Mucosa of stomach (tissue), 1 donor: ENCODE results near the gene KPNA1.
A peak's percentile ranks its signal among the peaks of the same experiment; 100 is the strongest.
"Not testable (repeated sequence)": the region's sequence is repeated elsewhere in the genome, so short reads cannot be mapped to it uniquely, and the experiment has no call there.

Source experiments
- H3K27me3 ChIP-seq: one replicate; pipeline ENCODE4 v1.7.0; 2013; ENCODE audit warnings: mild to moderate bottlenecking, low read length; ENCODE audit not compliant: control insufficient read depth, insufficient read depth
- H3K36me3 ChIP-seq: one replicate; pipeline ENCODE4 v1.7.0; 2013; ENCODE audit warnings: low read length; ENCODE audit not compliant: control insufficient read depth, insufficient read depth
- H3K4me1 ChIP-seq: one replicate; pipeline ENCODE4 v1.7.0; 2013; ENCODE audit warnings: mild to moderate bottlenecking, low read length; ENCODE audit not compliant: control insufficient read depth, insufficient read depth
- H3K4me3 ChIP-seq: one replicate; pipeline ENCODE4 v1.7.0; 2013; ENCODE audit warnings: low read length
- H3K9ac ChIP-seq: one replicate; pipeline ENCODE4 v1.7.0; 2013; ENCODE audit warnings: mild to moderate bottlenecking, low read length, moderate library complexity
- H3K9me3 ChIP-seq: one replicate; pipeline ENCODE4 v1.7.0; 2013; ENCODE audit warnings: mild to moderate bottlenecking, low read length, moderate library complexity; ENCODE audit not compliant: control insufficient read depth
- donor health status: Pancreatic carcinoma.

Gene KPNA1

DNA sequence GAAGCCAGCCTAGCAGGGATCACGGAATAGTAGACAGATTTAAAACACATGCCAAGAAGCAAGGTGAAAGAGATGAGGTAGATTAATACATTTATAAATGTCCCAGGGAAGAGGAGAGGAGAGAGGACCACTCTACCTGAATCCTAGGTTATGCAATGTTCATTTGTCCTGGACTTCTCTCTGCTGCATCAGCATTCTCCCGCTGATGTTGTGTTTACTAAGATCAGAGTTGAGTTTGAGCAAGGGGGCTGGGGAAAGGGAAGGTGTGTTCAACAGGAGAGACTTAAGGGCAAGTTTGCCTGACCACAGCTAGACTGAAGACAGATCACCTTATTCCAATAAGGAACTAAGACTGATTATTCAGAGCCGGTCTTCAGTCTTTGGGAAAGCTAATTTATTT is 1.1 kb upstream of the KPNA1 start:
- H3K36me3 ChIP-seq = no peaks in the 10 kb centered on the region
- no peaks in the 10 kb centered on the region for H3K27me3 ChIP-seq
- no peak overlapping the region for H3K4me3 ChIP-seq

GRCh38 chr3:122515020-122515468 is 305 bp upstream of the KPNA1 start:
- Histone ChIP-seq H3K9me3 (no peaks in the 10 kb centered on the region), H3K27me3 (no peaks in the 10 kb centered on the region), H3K4me1 (peaks cover 9% of the 10 kb centered on the region), H3K9ac (peak overlapping the region; percentile 74), H3K4me3 (peak overlapping the region; percentile 20), H3K36me3 (no peaks in the 10 kb centered on the region)

More for the DNA sequence above, 1.1 kb upstream of the KPNA1 start:
- H3K9me3 ChIP-seq = no peaks in the 10 kb centered on the region
- no peak overlapping the region for H3K9ac ChIP-seq
- peaks cover 7% of the 10 kb centered on the region for H3K4me1 ChIP-seq

- no peaks in the 10 kb centered on the region for H3K27me3 ChIP-seq
- peak overlapping the region; percentile 32 for H3K4me3 ChIP-seq
- H3K9me3 ChIP-seq = no peaks in the 10 kb centered on the region
- peak overlapping the region; percentile 74 for H3K9ac ChIP-seq
- H3K36me3 ChIP-seq = no peaks in the 10 kb centered on the region
- peaks cover 9% of the 10 kb centered on the region for H3K4me1 ChIP-seq
Observed at GRCh38 chr3:122513386-122514122, 1.2 kb downstream of the KPNA1 start.

GRCh38 chr3:122512284-122512683 is 2.5 kb downstream of the KPNA1 start:
- H3K4me1 ChIP-seq = peaks cover 9% of the 10 kb centered on the region
- H3K4me3 ChIP-seq = no peak overlapping the region

DNA sequence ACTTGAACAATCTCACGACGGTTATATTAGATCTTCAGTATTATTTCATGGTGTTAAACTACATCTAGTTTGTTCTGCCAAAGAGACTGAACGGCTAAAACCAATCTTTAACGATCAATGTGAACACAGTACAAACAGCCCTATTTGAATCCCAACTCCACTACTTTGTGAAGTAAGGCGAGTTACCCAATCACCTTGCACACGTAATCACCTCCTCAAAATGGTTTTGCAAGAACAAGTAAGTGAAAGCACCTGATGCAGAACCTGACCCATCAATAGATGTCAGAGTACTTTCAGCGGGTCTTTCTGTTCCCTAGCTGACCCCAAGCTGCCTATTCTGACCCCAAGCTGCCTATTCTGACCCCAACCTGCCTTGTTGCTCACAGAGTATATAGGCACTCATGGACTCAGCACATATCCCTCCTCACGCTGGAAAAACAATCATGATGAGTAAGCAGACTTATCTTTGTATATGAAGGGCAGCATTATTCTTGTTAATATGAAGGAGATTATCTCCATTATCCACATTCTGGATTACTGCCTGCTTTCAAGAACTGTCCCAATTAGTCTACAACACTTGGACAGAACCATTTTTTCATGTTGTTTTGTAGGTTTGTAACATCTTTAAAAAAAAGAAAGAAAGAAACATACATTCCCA is 3.7 kb downstream of the KPNA1 start:
- Histone ChIP-seq H3K4me1 (peaks cover 9% of the 10 kb centered on the region), H3K9me3 (no peaks in the 10 kb centered on the region), H3K36me3 (no peaks in the 10 kb centered on the region), H3K27me3 (no peaks in the 10 kb centered on the region), H3K9ac (no peak overlapping the region), H3K4me3 (no peak overlapping the region)

More at GRCh38 chr3:122512284-122512683, 2.5 kb downstream of the KPNA1 start:
- Histone ChIP-seq H3K36me3 (no peaks in the 10 kb centered on the region), H3K27me3 (no peaks in the 10 kb centered on the region), H3K9ac (no peak overlapping the region), H3K9me3 (no peaks in the 10 kb centered on the region)

GRCh38 chr3:122508944-122509343 is 5.8 kb downstream of the KPNA1 start:
- H3K36me3 ChIP-seq, H3K9me3 ChIP-seq, H3K9ac ChIP-seq, H3K27me3 ChIP-seq, H3K4me1 ChIP-seq, H3K4me3 ChIP-seq: not testable (repeated sequence)

DNA sequence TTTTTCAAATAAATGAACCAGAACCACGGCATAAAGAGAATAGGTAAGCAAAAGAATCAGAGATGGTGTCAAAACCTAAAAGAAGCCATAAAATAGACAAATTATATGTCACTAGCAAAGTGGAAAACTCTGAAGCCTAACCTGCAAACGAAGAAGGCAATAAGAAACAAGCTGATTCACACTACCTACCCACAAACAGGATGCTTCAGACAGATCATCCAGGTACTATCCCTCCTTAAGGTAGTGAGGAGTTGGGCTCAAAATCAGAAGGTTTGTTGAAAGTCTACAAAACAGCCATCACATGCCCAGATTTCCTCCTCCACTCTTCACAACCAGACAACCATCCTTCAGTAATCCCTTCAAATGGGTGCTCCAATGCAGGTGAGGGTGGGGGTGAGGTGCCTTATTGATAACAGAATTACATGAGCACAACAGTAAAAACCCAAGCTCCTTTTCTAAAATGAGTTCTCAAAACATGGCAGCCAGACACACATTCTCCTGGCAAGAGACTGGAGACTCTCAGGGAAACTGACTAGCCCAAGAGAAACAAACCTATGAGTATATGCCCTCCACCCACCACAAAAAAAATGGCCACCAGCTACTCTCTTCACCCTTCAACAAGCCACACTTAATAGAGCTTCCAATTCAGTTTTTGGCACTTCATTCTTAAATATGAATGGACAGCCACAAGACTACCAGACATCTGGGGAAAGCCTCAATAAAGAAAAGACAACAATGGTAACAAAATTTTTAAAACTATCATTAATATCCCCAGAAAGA is 6.4 kb downstream of the KPNA1 start:
- Histone ChIP-seq H3K36me3 (no peaks in the 10 kb centered on the region), H3K27me3 (no peaks in the 10 kb centered on the region), H3K4me3 (no peak overlapping the region), H3K4me1 (peaks cover 5% of the 10 kb centered on the region), H3K9ac (no peak overlapping the region), H3K9me3 (no peaks in the 10 kb centered on the region)

DNA sequence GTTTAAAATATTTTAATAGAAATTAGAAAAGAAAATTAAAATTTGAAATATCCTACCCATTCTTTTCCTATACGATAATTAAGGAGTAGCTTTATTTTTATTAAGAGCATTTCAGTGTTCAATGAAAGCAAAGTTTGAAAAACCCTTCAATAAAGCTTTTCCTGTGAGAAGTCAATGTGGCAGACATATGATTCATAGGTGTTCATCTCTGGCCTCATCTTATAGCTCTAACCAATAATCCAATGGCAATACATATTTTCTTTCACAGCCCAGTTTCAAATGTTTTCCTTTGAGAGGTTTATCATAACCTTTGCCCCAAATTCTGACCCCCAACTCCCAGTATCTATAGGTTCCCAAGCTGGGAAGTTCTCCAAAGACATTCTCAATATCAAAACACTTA is 8.3 kb downstream of the KPNA1 start:
- Histone ChIP-seq H3K36me3 (no peaks in the 10 kb centered on the region), H3K4me3 (no peak overlapping the region), H3K9ac (no peak overlapping the region), H3K9me3 (no peaks in the 10 kb centered on the region), H3K4me1 (peaks cover 19% of the 10 kb centered on the region), H3K27me3 (no peaks in the 10 kb centered on the region)

GRCh38 chr3:122505676-122506075 is 9.1 kb downstream of the KPNA1 start:
- Histone ChIP-seq H3K4me3 (no peak overlapping the region), H3K36me3 (no peaks in the 10 kb centered on the region), H3K9me3 (no peaks in the 10 kb centered on the region), H3K4me1 (peaks cover 15% of the 10 kb centered on the region), H3K27me3 (no peaks in the 10 kb centered on the region), H3K9ac (no peak overlapping the region)

DNA sequence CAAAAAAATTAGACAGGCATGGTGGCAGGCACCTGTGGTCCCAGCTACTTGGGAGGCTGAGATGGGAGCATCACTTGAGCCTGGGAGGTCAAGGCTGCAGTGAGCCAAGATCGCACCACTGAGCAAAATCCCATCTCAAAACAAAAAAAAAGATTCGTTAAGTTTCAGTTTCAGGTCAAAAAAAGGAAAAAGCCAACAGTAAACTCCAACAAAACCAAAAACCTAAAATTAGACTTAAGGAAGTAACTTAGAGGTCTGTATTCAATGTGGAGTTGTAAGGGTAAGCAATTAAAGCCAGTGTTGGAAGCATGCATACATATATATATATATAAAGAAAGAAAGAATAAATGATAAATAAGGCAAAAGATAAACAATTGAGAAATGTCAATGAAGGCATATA is 11.8 kb downstream of the KPNA1 start:
- Histone ChIP-seq H3K4me3 (no peak overlapping the region), H3K27me3 (no peaks in the 10 kb centered on the region), H3K4me1 (peaks cover 15% of the 10 kb centered on the region), H3K9ac (no peak overlapping the region), H3K9me3 (no peaks in the 10 kb centered on the region), H3K36me3 (no peaks in the 10 kb centered on the region)

DNA sequence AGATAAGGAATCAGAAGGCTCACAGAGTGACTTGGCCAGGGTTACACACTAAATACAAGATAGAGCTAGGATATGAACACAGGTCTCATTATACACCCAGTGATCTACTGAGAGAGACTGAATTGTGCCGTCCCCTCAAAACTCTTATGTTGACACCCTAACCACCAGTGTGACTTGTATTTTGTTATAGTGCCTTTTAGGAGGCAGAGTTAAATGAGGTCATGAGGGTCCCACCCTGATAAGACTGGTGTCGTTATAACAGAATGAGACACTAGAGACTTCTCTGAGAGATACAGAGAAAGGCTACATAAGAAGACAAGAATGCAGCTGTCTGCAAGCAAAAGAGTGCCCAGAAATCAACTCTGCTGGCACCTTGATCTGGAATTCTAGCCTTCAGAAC is 12.6 kb downstream of the KPNA1 start:
- H3K4me1 ChIP-seq = peaks cover 20% of the 10 kb centered on the region
- no peak overlapping the region for H3K4me3 ChIP-seq
- H3K36me3 ChIP-seq = no peaks in the 10 kb centered on the region
- no peaks in the 10 kb centered on the region for H3K27me3 ChIP-seq
- no peak overlapping the region for H3K9ac ChIP-seq
- H3K9me3 ChIP-seq = no peaks in the 10 kb centered on the region

GRCh38 chr3:122500964-122501363 is 13.8 kb downstream of the KPNA1 start:
- not testable (repeated sequence) for H3K9me3 ChIP-seq, H3K4me3 ChIP-seq, H3K36me3 ChIP-seq, H3K9ac ChIP-seq, H3K27me3 ChIP-seq
- H3K4me1 ChIP-seq = peaks cover 20% of the 10 kb centered on the region
